NCI-H1105 treated with DMSO at 0.1 percent for 48 hours (cell line): ENCODE measurements around the gene KSR2.
"Not testable (repeated sequence)": the region's sequence is repeated elsewhere in the genome, so short reads cannot be mapped to it uniquely, and the experiment has no call there.

Source experiments
- DNase-seq: peaks from one replicate; lab custom pipeline; 2025; lab: John Stamatoyannopoulos, UW

Gene KSR2

DNA sequence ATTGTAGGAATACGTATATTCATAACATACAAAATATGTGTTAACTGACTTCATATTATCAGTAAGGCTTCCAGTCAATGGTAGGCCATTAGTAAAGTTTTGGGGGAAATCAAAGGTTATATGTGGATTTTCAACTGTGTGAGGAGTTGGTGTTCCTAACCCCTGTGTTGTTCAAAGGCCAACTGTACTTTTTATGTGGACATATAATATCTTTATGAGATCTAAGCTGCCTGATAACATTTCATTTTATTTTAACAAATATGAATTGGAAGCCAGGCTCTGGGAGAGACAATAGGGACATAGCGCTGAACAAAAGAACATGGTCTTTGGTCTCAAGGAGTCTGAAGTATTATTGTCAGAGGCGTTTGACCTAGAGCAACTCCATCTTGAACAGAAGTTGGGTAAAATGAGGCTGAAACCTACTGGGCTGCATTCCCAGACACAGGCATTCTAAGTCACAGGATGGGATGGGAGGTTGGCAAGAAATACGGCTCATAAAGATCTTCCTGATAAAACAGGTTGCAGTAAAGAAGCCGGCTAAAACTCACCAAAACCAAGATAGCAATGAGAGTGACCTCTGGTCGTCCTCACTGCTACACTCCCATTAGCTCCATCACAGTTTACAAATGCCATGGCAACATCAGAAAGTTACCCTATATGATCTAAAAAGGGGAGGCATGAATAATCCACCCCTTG, 147.2 kb downstream of the KSR2 start:
- DNase-seq = no peak

DNA sequence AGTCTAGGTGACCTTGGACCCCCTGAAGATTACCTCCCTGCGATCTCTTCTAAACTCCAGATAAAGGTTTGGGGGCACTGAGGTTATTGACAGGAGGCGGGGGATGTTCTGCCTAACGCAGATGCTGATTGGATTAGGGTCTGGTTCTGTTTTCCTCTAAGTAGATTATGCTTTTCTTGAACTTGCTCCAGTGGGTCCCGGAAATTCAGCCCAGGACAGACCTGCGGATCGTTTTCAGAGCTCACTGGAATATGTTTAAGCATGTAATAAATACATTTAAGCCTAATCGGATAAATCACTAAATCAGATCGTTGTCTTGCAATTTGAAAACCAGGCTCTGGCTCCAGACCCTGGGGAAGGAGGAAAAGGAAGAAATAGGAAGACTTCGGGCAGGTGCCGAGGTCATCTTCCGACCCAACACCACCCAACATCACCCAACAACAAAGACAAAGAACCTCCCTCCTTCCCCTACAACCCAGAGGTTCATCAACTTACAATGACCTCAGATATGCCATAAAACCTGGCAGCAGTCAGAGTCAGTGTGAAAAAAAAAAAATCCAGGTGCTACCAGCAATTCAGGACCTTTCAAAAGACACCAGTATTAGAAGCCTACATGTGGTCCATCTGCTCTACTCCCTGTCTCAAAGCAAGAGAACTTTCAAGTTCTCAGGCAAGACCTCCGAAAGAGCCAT, 148.4 kb downstream of the KSR2 start:
- no peak for DNase-seq

DNA sequence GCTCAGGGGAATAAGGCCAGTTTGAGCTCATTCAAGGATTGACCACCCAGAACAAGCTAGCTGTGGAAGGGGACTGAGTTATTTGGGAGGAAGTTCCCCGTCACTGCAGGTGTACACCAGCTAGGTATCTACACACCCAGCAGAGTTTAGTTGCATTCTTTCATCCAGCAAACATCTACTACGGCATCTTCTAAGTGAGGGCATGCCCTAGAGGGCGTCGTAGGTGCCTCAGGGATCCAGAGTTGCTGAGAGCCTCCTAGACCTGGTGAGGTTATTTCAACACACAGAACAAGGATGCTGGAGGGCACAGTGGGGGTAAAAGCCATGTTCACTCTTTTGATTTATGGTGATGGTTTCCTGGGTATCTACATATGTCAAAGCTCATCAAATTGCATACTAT, 149.6 kb downstream of the KSR2 start:
- DNase-seq = no peak

DNA sequence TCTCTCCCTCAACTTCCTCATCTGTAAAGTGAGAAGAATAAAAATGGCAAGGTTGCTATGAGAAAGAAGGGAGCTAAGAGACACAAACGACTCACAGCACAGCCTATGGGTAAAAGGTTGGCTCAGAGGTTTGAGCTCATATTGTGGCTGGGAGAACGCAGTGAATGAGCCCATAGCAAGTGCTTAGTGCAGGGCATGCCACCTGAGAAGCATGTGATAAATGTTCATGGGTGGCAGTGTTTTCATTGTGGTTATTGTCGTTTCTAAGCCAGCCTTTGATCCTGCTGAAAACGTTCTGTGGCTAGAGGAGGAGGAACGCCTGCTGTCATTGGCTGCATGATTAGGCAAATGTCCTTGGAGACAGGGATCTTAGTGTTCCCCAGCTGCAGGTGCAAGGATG, 150.4 kb downstream of the KSR2 start:
- no peak for DNase-seq

DNA sequence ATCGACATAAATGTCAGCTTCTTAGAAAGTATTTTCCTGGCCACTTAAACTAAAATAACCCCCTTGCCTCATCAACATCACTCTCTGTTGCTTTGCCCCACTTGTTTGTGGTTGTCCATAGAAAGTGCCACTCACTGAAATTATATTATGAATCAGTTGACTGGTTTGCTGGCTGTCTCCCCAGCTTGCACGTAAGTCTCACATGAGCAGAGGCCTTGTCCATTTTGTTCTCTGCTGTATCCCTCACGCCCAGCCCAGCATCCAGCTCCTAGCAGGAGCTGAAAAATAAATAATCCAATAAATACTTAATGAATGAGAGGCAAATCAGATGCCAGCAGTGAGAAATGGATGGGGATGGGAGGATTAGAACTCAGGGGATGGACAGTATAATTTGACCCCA, 159.3 kb downstream of the KSR2 start:
- DNase-seq = no peak

DNA sequence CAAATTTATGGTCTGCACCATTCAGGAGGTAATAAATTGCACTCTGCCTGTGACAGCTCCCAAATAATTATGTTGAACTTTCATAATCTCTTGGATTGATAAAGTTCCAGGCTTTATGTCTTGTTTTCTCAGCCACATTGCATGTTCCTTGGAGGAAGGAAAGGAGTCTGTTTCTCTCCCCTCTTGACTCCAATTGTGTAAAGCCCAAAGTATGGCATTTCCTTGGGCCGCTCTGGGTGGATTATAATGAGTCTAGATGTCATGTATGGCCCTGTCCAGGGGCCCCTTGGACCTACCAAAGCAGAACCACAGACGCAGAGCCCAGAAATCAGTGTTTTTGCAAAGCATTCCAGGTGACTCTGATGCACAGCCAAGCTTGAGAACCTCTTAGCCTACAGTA, 160.8 kb downstream of the KSR2 start:
- DNase-seq = no peak

DNA sequence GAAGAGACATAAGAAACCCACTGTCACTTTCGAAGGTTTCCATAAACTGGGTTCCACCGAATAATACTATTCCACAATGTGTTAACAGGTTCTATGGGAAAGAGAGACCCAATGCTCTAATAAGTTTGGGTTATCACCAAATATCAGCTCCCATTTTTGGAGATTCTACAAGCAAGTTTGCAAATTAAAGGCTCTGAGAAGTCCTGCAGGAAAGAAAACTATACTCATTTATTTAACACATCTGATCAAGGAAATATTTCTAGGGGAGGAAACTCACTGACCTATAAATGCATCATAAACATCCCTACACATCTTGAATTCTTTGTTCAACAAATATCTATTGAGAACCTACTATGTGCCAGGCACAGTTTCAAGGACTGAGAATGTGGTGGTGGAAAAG, 161.4 kb downstream of the KSR2 start:
- no peak for DNase-seq

DNA sequence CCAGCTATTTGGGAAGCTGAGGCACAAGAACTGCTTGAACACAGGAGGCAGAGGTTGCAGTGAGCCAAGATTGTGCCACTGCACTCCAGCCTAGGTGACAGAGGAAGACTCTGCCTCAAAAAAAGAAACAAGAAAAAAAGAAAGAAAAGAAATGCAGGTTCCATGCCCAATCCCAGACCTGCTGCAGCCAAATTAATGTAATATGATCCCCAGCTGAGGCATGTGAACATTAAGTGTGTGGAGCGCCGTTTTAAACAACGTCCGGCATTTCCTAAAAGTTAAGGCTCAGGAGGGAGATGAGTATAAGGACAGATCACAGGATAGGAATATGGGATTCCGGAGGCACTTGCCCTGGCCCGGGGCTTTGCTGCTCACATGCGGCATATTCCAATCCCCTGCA, 162.9 kb downstream of the KSR2 start:
- DNase-seq = peak; percentile 38

DNA sequence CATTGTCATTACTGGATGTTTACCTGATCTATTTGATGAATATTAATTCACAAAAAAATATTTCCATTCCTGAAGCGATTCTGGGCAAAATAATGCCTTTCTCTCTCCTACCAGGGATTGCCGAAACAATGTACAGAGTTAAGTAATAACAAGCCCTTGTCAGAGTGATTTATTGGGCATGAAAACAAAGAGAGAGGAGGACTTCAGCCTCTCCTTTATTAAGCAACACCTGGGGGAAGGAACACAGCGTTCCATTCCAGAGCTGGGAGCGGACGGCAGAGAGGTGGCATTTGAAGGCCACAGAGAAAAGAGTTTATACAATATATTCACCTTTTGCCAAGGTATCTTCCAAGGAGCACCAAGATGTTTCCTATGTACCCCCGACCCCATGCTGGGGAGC, 165.8 kb downstream of the KSR2 start:
- no peak for DNase-seq

DNA sequence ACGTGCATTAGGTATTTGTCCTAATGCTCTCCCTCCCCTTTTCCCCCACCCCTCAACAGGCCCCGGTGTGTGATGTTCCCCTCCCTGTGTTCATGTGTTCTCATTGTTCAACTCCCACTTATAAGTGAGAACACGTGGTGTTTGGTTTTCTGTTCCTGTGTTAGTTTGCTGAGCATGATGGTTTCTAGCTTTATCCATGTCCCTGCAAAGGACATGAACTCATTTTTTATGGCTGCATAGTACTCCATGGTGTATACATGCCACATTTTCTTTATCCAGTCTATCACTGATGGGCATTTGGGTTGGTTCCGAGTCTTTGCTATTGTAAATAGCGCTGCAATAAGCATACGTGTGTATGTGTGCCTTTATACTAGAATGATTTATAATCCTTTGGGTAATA, 168.1 kb downstream of the KSR2 start:
- not testable (repeated sequence) for DNase-seq

DNA sequence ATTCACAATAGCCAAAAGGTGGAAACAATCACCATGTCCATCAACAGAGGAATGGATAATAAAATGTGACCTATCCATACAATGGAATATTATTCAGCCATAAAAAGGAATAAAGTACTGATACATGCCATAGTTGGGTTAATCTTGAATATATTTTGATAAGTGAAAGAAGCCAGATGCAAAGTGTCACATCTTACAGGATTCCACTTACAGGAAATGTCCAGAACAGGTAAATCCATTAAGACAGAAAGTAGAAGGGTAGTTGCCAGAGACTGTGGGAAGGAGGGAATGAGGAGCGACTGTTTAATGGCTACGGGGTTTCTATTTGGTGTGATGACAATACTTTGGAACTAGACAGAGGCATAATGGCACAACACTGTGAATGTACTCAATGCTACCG, 171.6 kb downstream of the KSR2 start:
- DNase-seq = no peak

DNA sequence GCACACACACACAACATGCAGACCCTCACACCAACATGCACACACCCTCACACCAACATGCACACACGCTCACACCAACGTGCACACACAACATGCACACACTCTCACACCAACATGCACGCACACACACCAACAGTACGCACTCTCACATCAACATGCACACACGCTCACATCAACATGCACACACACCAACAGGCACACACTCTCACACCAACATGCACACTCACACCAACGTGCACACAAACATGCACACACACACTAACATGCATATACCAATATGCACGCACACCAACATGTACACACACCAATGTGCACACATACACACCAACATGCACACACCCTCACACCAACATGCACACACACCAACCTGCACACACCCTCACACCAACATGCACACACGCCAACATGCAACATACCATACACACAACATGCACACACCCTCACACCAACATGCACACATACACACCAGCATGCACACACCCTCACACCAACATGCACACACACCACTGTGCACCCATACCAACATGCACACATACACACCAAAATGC, 175.8 kb downstream of the KSR2 start:
- no peak for DNase-seq

DNA sequence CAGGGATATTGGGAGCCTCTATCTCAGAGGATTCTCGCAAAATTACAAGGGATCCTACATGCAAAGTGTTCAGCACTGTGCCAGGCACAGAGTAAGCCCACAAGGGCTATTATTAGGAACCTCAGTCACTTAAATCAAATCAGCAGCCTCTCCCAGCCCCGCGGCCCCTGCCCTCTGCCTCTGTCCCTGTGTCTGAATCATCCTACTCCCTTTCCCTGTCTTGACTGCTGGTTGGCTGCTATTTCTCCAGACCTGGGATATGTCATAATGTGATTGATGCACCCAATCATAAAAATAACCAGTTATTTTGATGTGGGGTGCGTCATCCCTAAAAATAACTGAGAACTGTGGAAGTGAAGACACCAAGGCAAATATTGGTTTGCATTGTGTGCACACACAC, 176.3 kb downstream of the KSR2 start:
- DNase-seq = no peak

DNA sequence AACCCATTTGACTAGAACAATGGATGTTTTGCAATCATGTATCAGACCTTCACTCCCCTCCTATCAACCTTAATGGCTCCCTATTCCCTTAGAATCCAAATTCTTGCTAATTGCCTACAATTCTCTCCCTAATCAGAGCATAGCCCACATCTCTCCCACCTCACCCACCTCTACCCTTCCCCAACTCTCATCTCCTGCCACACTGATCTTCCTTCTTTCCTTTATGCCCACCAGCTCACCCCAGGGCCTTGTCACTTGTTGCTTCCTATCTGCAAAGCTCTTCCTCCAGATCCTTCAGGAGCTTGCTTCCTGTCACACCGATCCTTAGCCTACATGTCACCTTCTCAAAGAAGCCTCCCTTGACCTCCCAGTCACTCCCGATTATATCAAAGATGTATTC, 177.8 kb downstream of the KSR2 start:
- no peak for DNase-seq

DNA sequence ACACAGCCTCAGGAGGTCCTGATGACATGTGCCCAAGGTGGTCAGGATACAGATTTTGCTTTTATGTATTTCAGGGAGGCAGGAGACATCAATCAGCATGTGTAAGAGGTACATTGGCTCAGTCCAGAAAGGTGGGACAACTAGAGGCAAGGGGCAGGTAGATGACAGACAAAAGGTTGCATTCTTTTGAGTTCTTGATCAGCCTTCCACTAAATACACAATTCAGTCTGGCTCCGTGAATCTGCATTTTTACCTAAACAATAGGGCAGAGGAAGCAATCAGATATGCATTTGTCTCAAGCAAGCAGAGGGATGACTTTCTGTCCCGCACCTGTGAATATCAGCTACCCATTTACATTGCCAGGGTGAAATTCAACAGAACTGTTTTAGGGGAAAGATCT, 178.6 kb downstream of the KSR2 start:
- DNase-seq = no peak

DNA sequence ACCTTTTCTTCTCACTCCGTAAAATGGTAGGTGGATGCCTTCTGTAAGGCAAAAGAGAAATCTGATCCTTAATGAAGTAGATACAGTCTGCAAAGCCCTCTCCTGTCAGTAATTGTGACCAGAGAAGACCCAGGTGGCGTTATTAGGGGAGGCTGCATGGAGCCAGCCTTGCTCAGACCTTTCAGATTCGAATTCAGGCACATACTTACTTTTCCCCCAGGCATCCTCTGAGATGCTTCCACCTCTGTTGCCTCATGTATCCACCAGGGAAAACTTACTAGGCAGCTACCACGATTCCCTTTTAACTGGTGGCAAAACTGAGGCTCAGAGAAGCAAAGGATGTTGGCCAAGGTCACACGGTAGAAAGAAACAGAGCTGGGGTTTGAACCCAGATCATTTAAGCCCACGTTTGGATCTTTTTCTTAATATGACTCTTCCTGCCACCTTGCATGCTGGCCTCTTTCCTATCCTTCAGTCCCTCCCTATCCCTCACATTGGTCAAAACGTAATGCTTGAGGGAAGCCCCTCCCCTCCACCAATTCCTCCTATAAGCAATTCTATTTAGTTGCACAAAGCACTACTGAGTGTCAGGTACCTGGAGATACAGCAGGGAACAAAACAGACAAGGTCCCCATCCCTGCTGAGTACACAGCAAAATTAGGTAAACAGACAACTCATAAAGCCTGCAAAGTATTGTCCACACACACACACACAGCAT, 179.4 kb downstream of the KSR2 start:
- no peak for DNase-seq

DNA sequence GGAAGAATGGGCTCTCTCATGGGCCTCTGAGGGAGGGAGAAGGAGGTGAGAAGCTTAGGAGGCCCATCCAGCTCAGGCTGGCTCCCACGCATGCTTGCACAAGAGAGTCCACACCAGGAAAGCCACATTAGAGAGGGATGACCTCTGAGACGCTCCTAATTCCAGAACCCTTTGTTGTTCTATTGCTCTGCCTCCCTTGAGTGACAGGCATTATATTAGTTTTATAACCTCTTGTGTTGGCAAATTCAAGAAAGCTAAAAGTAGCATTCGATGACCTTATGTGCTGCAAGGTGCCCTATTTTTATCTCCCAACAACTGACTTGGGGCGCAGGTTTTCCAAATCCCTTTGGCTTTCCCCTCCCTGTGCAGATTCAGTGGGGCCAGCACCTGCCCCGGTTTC, 190.1 kb downstream of the KSR2 start:
- no peak for DNase-seq

DNA sequence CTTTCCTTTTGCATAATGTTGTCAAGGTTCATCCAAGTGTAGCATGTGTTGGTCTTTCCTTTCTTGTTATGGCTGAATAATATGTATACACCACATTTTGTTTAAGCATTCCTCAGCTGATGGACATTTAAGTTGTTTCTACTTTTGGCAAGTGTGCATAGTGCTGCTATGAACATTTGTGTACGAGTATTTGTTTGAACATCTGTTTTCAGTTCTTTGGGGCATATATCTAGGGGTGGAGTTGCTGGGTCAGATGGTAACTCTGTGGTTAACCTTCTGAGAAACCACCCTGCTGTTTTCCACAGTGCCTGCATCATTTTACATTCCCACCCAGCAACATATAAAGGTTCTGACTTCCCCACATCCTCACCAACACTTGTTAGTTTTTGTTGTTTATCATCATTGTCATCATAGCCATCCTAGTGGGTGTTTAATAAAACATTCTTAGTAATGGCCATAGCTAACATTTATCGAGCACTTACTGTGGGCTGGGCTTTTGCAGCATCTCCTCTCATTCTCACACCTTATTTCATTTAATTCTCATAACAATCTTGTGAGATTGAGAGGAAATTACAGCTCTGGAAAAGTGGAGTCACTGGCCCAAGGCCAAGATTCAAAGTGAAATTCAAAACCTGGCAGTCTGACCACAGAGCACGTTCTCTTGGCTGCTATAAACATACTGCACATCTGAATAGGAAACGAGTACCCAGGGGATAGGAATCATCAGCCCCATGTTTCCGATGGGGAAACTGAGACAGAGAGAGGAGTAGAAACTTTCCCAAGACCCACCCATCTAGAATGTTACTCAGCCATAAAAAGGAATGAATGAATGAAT, 193.6 kb downstream of the KSR2 start:
- DNase-seq = peak; percentile 25

DNA sequence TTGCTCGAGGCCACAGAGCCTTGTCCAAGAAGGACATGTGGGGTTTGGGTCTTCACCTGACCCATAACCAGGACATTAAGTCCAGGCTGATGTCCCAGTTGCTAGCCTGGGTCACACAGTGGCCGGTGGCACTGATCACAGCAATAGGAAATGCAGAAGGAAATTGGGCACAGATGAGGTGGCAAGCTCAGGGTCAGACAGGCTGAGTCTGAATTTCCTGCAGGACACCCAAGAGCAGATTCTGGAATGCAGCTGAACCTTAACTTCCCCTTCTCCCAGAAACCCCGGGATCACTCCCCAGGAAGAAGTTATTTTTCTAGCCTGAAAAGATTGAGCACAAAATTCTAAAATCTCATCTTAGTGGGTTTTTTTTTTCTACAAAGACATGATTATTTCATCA, 199.9 kb downstream of the KSR2 start:
- DNase-seq = no peak

DNA sequence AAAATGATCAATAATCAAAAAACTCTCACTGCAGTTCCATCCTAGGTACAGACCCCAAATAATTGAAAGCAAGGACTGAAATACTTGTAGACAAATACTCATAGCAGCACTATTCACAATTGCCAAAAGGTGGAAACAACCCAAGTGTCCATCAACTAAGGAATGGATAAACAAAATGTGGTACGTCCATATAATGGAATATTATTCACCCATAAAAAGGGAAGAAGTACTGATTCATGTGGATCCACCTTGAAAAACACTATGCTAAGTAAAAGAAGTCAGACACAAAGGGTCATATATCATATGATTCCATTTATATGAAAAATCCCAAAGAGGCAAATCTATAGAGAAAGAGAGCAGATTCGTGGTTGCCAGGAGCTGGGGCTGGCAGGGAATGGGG, 202.8 kb downstream of the KSR2 start:
- DNase-seq = no peak

DNA sequence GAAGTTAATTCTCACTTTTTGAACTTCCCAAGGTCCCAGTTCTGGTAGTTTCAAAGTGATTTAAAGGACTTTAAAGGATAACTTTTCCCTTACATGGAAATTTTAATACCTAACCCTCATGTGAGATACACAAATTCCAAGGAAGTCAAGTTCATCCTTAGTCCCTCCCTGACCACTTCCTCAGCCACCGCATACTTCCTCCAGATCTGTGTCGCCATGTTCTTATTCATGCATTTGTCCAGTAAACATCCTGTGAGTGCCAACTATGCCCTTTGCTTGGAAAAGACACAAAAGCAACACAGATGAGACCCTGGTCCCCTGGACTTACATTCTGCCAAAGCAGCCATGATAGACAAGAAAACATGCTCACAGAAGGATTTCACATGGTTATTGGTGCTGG, 206.6 kb downstream of the KSR2 start:
- DNase-seq = no peak

DNA sequence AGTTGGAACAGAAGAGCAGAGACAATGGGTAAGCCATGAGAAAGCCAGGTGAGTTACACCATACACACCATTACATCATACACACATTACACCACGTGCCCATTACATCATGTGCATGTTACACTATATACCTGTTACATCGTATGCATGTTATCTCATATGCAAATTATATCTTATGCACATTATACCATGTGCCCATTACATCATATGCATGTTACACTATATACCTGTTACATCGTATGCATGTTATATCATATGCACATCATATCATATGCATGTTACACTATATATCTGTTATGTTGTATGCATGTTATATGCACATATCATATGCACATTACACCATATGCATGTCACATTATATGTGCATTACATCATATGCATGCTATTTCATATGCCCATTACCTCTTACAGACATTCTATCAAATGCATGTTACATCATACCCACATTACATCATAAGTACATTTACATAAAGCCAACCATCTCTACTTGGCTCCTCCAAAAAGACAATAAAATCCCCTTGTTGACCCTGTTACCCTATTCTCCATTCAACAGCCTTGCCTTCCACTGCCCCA, 207.2 kb downstream of the KSR2 start:
- no peak for DNase-seq
